Measurements from ENCODE around the gene C19orf18. TPM values are rescaled to one million over a fixed set of nuclear protein-coding genes. Genes with fewer than 3 reads are reported as not detected.

C19orf18 gene
- 1 to 10 TPM in 1 of 4 donors, not detected in 3; 2.7 TPM for total RNA-seq

DNA sequence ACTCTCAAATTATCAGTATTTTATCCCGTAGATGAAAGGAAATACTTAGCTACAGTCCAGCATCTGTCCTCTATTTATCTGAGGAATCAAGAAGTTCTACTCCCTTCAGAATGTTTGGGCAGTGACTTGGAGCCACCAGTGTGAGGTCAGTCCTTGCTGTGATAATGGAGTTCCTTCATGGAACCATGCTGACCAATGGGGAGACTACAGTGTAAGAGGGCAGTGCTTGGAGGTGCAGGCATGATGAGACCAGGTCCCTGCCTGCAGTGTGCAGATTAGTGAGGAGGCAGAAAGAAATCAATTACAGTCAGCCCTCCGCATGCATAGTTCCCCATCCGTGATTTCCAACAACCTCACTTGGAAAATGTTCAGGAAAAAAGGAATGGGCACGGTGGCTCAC is at the start of gene C19orf18:
Gene C19orf18, minus strand, starts transcription at position 101 of the 400 bp plus-strand sequence. CDS start 102 bp downstream, outside the sequence.
- no peaks in the 10 kb centered on the region for H3K27me3 ChIP-seq
- TF ChIP-seq, protein P1, sequence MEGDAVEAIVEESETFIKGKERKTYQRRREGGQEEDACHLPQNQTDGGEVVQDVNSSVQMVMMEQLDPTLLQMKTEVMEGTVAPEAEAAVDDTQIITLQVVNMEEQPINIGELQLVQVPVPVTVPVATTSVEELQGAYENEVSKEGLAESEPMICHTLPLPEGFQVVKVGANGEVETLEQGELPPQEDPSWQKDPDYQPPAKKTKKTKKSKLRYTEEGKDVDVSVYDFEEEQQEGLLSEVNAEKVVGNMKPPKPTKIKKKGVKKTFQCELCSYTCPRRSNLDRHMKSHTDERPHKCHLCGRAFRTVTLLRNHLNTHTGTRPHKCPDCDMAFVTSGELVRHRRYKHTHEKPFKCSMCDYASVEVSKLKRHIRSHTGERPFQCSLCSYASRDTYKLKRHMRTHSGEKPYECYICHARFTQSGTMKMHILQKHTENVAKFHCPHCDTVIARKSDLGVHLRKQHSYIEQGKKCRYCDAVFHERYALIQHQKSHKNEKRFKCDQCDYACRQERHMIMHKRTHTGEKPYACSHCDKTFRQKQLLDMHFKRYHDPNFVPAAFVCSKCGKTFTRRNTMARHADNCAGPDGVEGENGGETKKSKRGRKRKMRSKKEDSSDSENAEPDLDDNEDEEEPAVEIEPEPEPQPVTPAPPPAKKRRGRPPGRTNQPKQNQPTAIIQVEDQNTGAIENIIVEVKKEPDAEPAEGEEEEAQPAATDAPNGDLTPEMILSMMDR (IDR thresholded peaks at IDR 0.05): no peak
- no peak for TF ChIP-seq POLR2A (IDR thresholded peaks at IDR 0.05)
- no peaks in the 10 kb centered on the region for H3K4me1 ChIP-seq
- H3K9me3 ChIP-seq: peaks cover 0 to 66% of the 10 kb centered on the region in 2 donors
- no peak within 1 kb of the TSS for H3K27ac ChIP-seq
- no peaks in the 10 kb centered on the region for H3K36me3 ChIP-seq
- DNase-seq: no peak
- intact Hi-C loops (cut with DNase I; ENCODE audit: low total_unique reads): no loop called here
- no peak within 1 kb of the TSS for H3K4me3 ChIP-seq

DNA sequence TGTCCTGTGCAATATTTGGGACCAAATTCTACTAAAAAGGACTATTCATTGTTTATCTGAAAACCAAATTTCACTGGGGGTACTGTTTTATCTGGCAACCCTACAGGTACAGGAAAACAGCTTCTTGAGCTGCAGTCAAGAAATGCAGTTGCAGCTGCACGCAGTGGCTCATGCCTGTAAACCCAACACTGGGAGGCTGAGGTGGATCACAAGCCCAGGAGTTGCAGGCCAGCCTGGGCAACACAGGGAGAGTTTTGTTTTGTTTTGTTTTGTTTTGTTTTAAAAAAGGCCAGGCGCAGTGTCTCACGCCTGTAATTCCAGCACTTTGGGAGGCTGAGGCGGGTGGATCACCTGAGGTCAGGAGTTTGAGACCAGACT is 47.9 kb upstream of the C19orf18 start:
- no peak for DNase-seq
- Histone ChIP-seq H3K27me3 (no peaks in the 10 kb centered on the region), H3K4me3 (no peak overlapping the region), H3K4me1 (no peaks in the 10 kb centered on the region), H3K36me3 (no peaks in the 10 kb centered on the region), H3K9me3 (no peaks in the 10 kb centered on the region), H3K27ac (no peak overlapping the region)
- intact Hi-C loops (cut with DNase I; ENCODE audit: low total_unique reads): no loop called here
- TF ChIP-seq, protein P1 (IDR thresholded peaks at IDR 0.05): no peak
- no peak for TF ChIP-seq POLR2A (IDR thresholded peaks at IDR 0.05)

DNA sequence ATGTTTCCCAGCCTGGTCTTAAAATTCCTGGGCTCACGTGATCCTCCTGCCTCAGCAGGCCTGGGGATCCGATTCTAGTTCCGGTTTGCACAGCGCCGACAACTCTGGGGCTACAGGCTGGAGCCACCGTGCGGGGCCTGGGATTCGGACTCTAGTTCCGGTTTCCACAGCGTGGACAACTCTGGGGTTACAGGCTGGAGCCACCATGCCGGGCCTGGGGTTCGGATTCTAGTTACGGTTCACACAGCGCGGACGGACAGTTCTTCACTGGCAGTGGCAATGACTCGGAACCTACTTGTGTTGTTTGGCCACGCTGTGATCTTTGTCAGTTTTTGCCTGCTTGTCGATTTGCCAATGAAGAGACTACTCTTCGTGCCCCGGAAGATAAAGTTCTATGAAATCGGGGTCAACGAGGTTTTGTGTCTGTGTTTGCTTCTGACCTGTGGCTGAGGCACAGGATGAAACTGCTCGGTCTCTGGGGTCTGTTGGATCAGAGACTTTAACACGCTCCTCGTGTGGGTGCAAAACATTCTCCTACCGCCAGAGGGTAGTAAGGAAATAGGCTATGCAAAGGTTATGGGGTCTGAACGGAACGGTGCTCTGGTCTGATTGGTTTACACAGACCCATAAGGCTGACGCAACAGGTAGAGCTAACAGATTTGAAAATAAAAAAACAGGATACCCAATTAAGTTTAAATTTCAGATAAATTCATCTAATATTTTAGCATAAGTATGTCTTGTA is 47.4 kb upstream of the C19orf18 start:
- Histone ChIP-seq H3K4me3 (no peak overlapping the region), H3K36me3 (no peaks in the 10 kb centered on the region), H3K27ac (no peak overlapping the region), H3K27me3 (no peaks in the 10 kb centered on the region), H3K4me1 (no peaks in the 10 kb centered on the region), H3K9me3 (no peaks in the 10 kb centered on the region)
- intact Hi-C loops (cut with DNase I; ENCODE audit: low total_unique reads): no loop called here
- TF ChIP-seq, protein P1 (IDR thresholded peaks at IDR 0.05): peak; percentile 65 to 83 (median 73)
- TF ChIP-seq POLR2A (IDR thresholded peaks at IDR 0.05): no peak
- peak; percentile 61 to 78 for DNase-seq

DNA sequence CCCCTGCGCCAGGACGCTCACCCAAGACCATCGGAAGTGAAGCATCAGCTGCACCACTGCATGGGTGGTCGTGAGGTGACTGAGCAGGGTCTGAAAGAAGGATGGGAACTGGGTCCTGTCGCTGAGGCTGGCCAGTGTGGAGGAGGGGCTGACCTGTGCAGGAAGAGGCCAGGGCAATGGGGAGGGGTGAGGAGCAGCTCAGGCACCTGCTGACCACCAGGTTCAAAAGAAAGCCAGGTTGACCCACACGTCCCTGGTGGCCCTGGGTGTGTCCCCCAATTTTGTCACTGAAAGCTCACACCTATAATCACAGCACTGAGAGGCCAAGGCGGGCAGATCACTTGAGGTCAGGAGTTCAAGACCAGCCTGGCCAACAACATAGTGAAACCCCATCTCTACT is 45.8 kb upstream of the C19orf18 start:
- no peaks in the 10 kb centered on the region for H3K4me1 ChIP-seq
- H3K9me3 ChIP-seq: no peaks in the 10 kb centered on the region
- H3K27ac ChIP-seq: no peak overlapping the region
- no peaks in the 10 kb centered on the region for H3K27me3 ChIP-seq
- TF ChIP-seq, protein P1 (IDR thresholded peaks at IDR 0.05): no peak
- TF ChIP-seq POLR2A (IDR thresholded peaks at IDR 0.05): no peak
- H3K36me3 ChIP-seq: no peaks in the 10 kb centered on the region
- intact Hi-C loops (cut with DNase I; ENCODE audit: low total_unique reads): no loop called here
- H3K4me3 ChIP-seq: no peak overlapping the region
- DNase-seq: no peak

DNA sequence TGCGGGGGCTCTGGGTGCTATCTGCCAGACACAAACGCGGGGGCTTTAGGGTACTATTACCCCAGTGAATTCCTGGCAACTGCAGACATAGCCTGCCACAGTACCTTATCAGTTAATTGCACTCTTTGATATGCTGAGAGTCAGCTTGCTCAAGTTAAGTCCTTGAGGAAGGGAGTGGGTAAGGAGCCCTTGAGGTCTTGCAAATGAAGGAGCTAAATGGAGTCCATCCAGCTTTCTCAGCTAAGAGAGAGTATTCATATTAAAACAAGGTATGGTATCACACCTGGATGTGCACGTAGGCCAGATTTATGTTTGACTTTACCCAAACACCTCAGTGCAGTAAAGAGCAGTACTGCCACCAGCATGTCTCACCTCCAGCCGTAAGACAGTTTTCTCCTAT is 39.8 kb upstream of the C19orf18 start:
- H3K9me3 ChIP-seq: peaks cover 0 to 6% of the 10 kb centered on the region in 2 donors
- H3K27ac ChIP-seq: no peak overlapping the region
- no peak overlapping the region for H3K4me3 ChIP-seq
- H3K27me3 ChIP-seq: no peaks in the 10 kb centered on the region
- H3K4me1 ChIP-seq: no peaks in the 10 kb centered on the region
- H3K36me3 ChIP-seq: no peaks in the 10 kb centered on the region
- intact Hi-C loops (cut with DNase I; ENCODE audit: low total_unique reads): no loop called here
- TF ChIP-seq, protein P1 (IDR thresholded peaks at IDR 0.05): no peak
- no peak for TF ChIP-seq POLR2A (IDR thresholded peaks at IDR 0.05)
- no peak for DNase-seq
